K562 (cell line): ENCODE results near the gene RNF223. TPM values are rescaled to one million over a fixed set of nuclear protein-coding genes. Genes with fewer than 3 reads are reported as not detected.

Experiments used
- IRF2 ChIP-seq: sonication (generic); formaldehyde crosslinking; IDR thresholded peaks from 2 replicates; pipeline ENCODE4 v1.8.1; 2022; ENCODE audit warnings: mild to moderate bottlenecking, missing genetic modification reagents
- KAT2B ChIP-seq: IDR thresholded peaks from one replicate; pipeline ENCODE4 v1.6.1; 2012; ENCODE audit warnings: low read depth, mild to moderate bottlenecking, control low read depth, inconsistent platforms, low read length, moderate library complexity
- KLF16 ChIP-seq: IDR thresholded peaks from 2 replicates; pipeline ENCODE4 v1.6.1; 2016; ENCODE audit warnings: antibody characterized with exemption
- MEF2A ChIP-seq: IDR thresholded peaks from 2 replicates; pipeline ENCODE4 v1.6.1; 2011; ENCODE audit warnings: low read depth, mild to moderate bottlenecking, low read length, moderate library complexity; ENCODE audit not compliant: control insufficient read depth
- SMARCA4 ChIP-seq: fragments of 450-650 bp; IDR thresholded peaks from 2 replicates; pipeline ENCODE4 v1.6.1; 2016
- SP1 ChIP-seq: sonication (generic); formaldehyde crosslinking; IDR thresholded peaks from 2 replicates; pipeline ENCODE4 v1.8.1; 2022; ENCODE audit warnings: mild to moderate bottlenecking, missing genetic modification reagents
- YY1 ChIP-seq, 3 experiments: IDR thresholded peaks; 2 replicates each; pipeline ENCODE4 v1.6.1; 2011; ENCODE audit warnings: low read length in 2 of 3, mild to moderate bottlenecking in 2 of 3, moderate library complexity in 2 of 3, borderline replicate concordance in 1 of 3, control low read depth in 1 of 3, low read depth in 1 of 3; ENCODE audit not compliant: insufficient read depth in 3 of 3, insufficient replicate concordance in 2 of 3, control insufficient read depth in 1 of 3, insufficient read length in 1 of 3; ENCODE audit errors: extremely low read depth in 1 of 3
- ZFP30 ChIP-seq: fragments of 250-450 bp; sonication (Bioruptor Pico); IDR thresholded peaks from 2 replicates; pipeline ENCODE4 v1.8.0; 2022; ENCODE audit warnings: moderate library complexity, mild to moderate bottlenecking, inconsistent platforms, borderline replicate concordance
- ZNF212 ChIP-seq: fragments of 450-650 bp; formaldehyde crosslinking; IDR thresholded peaks from 2 replicates; pipeline ENCODE4 v1.4.0; 2020; ENCODE audit warnings: mild to moderate bottlenecking
- ZNF263 ChIP-seq: sonication (generic); formaldehyde crosslinking; IDR thresholded peaks from 2 replicates; pipeline ENCODE4 v1.8.0; 2022; ENCODE audit warnings: mild to moderate bottlenecking, missing genetic modification reagents, borderline replicate concordance
- ZNF282 ChIP-seq: sonication (generic); formaldehyde crosslinking; IDR thresholded peaks from 2 replicates; pipeline ENCODE4 v1.8.1; 2023; ENCODE audit warnings: missing genetic modification reagents
- ZNF77 ChIP-seq: fragments of 250-450 bp; sonication (Bioruptor Pico); IDR thresholded peaks from 2 replicates; pipeline ENCODE4 v1.5.0; 2020
- polyA plus RNA-seq, 8 experiments: library from polyadenylated mRNA; depleted of rRNA in 4 of 8; stranded (reverse) in 5 of 8; unstranded in 3 of 8; fragments of >200 nt; fragmentation: Nextera tagmentation in 2 of 8; fragmentation: Illumina TruSeq in 1 of 8; extraction: Ambion mirVana in 2 of 8; extraction: Trizol in 1 of 8; gene quantifications; 2 replicates each; pipeline versions ENCODE4 v1.2.1 to v1.2.3, GENCODE V29; 2011 to 2014; ENCODE audit warnings: inconsistent platforms in 1 of 8, missing spikeins in 1 of 8
- total RNA-seq, 7 experiments: library from RNA; depleted of rRNA in 6 of 7; stranded (reverse); fragments of >200 nt in 6 of 7; fragmentation: Illumina TruSeq in 2 of 7; extraction: Trizol in 2 of 7; gene quantifications; 2 replicates each; pipeline versions ENCODE4 v1.2.1 to v1.2.3, GENCODE V29; 2011 to 2021; ENCODE audit warnings: low replicate concordance in 1 of 7
- TF ChIP-seq, protein P1 (sequence below), 2 experiments: fragments of 150-350 bp in 1 of 2; IDR thresholded peaks; 2 replicates each; pipeline ENCODE4 v1.6.1; 2012 to 2016; ENCODE audit warnings: low read depth in 2 of 2, low read length in 2 of 2, mild to moderate bottlenecking in 1 of 2, moderate library complexity in 1 of 2
- TF ChIP-seq, protein P2 (sequence below), 3 experiments: fragments of 200-800 bp in 1 of 3; fragments of 250-450 bp in 1 of 3; fragments of 450-650 bp in 1 of 3; sonication (Bioruptor Pico) in 1 of 3; sonication (Bioruptor generic) in 1 of 3; formaldehyde crosslinking in 1 of 3; IDR thresholded peaks; 2 replicates each; pipeline versions ENCODE4 v1.6.1 to v1.8.0; 2016 to 2022; ENCODE audit warnings: mild to moderate bottlenecking in 2 of 3, missing genetic modification characterization in 2 of 3, missing compliant biosample characterization in 1 of 3, moderate library complexity in 1 of 3
- TF ChIP-seq, protein P3 (sequence below): fragments of 450-650 bp; formaldehyde crosslinking; IDR thresholded peaks from 2 replicates; pipeline ENCODE4 v1.4.0; 2020; ENCODE audit warnings: mild to moderate bottlenecking
- TF ChIP-seq, protein P4 (sequence below): sonication (generic); formaldehyde crosslinking; IDR thresholded peaks from 2 replicates; pipeline ENCODE4 v1.8.1; 2023; ENCODE audit warnings: mild to moderate bottlenecking, missing genetic modification reagents

Gene RNF223
- total and polyA plus RNA-seq, 9 of the 15 experiments (the other 6 are each of a cell fraction or from before 2014, with no cell fraction given) = 0.04 to 0.32 TPM; not detected in 7

DNA sequence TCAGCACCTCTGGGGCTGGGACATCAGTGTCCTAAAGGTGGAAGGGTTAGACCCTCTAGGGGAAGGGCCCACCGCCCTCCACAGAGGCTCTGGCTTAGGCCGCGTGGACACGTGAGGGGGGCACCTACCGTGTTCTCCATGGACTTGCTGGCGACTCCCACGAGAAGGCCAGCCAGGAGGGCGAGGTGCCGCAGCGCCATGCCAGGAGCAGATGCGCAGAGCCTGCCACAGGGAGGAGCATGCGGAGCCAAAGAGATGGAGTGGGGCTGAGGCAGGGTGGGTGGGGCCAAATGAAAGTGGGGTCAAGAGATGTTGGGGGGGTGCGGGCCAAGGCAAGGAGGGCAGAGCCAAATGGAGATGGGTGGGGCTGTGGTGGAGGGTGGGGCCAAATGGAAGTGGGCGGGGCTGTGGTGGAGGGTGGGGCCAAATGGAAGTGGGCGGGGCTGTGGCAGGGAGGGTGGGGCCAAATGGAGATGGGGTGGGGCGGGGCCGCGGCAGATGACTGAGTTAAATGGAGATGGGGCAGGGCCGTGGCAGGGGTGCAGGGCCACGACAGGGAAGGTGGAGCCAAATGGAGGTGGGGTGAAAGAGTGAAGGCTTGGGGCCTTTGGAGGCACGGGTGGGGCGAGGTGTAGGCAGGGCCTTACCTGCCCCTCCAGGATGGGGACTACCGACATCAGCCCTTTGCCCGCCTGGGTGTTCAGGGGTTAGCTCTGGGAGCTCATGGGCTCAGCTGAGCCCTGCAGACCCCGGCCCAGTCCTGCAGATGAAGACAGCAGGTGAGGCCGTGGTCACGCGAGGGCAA, 17.4 kb upstream of the RNF223 start (continued):
- TF ChIP-seq, protein P1, sequence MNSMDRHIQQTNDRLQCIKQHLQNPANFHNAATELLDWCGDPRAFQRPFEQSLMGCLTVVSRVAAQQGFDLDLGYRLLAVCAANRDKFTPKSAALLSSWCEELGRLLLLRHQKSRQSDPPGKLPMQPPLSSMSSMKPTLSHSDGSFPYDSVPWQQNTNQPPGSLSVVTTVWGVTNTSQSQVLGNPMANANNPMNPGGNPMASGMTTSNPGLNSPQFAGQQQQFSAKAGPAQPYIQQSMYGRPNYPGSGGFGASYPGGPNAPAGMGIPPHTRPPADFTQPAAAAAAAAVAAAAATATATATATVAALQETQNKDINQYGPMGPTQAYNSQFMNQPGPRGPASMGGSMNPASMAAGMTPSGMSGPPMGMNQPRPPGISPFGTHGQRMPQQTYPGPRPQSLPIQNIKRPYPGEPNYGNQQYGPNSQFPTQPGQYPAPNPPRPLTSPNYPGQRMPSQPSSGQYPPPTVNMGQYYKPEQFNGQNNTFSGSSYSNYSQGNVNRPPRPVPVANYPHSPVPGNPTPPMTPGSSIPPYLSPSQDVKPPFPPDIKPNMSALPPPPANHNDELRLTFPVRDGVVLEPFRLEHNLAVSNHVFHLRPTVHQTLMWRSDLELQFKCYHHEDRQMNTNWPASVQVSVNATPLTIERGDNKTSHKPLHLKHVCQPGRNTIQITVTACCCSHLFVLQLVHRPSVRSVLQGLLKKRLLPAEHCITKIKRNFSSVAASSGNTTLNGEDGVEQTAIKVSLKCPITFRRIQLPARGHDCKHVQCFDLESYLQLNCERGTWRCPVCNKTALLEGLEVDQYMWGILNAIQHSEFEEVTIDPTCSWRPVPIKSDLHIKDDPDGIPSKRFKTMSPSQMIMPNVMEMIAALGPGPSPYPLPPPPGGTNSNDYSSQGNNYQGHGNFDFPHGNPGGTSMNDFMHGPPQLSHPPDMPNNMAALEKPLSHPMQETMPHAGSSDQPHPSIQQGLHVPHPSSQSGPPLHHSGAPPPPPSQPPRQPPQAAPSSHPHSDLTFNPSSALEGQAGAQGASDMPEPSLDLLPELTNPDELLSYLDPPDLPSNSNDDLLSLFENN (IDR thresholded peaks at IDR 0.05; ENCODE audit: low read depth in 2 of 2, low read length in 2 of 2) = no peak
- TF ChIP-seq SP1 (CRISPR knock-in tag) (peak; percentile 65; the same call in 1 of the 2 replicates), KLF16 (no peak), MEF2A (no peak), ZFP30 (CRISPR knock-in tag) (no peak), SMARCA4 (no peak), ZNF282 (CRISPR knock-in tag) (0 out of 2 replicates have a peak, but pooled peaks have one; percentile 28), ZNF77 (CRISPR knock-in tag) (no peak), IRF2 (CRISPR knock-in tag) (0 out of 2 replicates have a peak, but pooled peaks have one; percentile 2), ZNF263 (CRISPR knock-in tag) (no peak), YY1 (IDR thresholded peaks at IDR 0.05; ENCODE audit: borderline replicate concordance in 1 of 3, control insufficient read depth in 1 of 3, extremely low read depth in 1 of 3, insufficient read depth in 3 of 3, insufficient read length in 1 of 3, insufficient replicate concordance in 2 of 3, low read depth in 1 of 3, low read length in 2 of 3) (peak in 1 of 3 experiments; percentile 6), ZNF212 (no peak), KAT2B (no peak)
- TF ChIP-seq, protein P2, sequence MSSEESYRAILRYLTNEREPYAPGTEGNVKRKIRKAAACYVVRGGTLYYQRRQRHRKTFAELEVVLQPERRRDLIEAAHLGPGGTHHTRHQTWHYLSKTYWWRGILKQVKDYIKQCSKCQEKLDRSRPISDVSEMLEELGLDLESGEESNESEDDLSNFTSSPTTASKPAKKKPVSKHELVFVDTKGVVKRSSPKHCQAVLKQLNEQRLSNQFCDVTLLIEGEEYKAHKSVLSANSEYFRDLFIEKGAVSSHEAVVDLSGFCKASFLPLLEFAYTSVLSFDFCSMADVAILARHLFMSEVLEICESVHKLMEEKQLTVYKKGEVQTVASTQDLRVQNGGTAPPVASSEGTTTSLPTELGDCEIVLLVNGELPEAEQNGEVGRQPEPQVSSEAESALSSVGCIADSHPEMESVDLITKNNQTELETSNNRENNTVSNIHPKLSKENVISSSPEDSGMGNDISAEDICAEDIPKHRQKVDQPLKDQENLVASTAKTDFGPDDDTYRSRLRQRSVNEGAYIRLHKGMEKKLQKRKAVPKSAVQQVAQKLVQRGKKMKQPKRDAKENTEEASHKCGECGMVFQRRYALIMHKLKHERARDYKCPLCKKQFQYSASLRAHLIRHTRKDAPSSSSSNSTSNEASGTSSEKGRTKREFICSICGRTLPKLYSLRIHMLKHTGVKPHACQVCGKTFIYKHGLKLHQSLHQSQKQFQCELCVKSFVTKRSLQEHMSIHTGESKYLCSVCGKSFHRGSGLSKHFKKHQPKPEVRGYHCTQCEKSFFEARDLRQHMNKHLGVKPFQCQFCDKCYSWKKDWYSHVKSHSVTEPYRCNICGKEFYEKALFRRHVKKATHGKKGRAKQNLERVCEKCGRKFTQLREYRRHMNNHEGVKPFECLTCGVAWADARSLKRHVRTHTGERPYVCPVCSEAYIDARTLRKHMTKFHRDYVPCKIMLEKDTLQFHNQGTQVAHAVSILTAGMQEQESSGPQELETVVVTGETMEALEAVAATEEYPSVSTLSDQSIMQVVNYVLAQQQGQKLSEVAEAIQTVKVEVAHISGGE (CRISPR knock-in tag; IDR thresholded peaks at IDR 0.05) = 0 out of 6 replicates have a peak, but pooled peaks of 1 of the 3 experiments have one; percentile 28
- TF ChIP-seq, protein P3, sequence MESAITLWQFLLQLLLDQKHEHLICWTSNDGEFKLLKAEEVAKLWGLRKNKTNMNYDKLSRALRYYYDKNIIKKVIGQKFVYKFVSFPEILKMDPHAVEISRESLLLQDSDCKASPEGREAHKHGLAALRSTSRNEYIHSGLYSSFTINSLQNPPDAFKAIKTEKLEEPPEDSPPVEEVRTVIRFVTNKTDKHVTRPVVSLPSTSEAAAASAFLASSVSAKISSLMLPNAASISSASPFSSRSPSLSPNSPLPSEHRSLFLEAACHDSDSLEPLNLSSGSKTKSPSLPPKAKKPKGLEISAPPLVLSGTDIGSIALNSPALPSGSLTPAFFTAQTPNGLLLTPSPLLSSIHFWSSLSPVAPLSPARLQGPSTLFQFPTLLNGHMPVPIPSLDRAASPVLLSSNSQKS = no peak
- TF ChIP-seq, protein P4, sequence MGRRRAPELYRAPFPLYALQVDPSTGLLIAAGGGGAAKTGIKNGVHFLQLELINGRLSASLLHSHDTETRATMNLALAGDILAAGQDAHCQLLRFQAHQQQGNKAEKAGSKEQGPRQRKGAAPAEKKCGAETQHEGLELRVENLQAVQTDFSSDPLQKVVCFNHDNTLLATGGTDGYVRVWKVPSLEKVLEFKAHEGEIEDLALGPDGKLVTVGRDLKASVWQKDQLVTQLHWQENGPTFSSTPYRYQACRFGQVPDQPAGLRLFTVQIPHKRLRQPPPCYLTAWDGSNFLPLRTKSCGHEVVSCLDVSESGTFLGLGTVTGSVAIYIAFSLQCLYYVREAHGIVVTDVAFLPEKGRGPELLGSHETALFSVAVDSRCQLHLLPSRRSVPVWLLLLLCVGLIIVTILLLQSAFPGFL = no peak
